A549 (cell line): ENCODE measurements around the gene ARHGAP5. TPM values are rescaled to one million over a fixed set of nuclear protein-coding genes. Genes with fewer than 3 reads are reported as not detected.

Experiments used
- ATAC-seq, 2 experiments: fragments of 200-7000 bp in 1 of 2; fragments of >200 bp in 1 of 2; cut with Nextera tagmentation in 1 of 2; cut with Tn5 transposase in 1 of 2; 3 replicates each; pipeline versions ENCODE4 v1.8.0 to v1.9.1; 2018 to 2020; ENCODE audit warnings: mild to moderate bottlenecking in 1 of 2, moderate library complexity in 1 of 2
- CTCF ChIA-PET: fragments of 300-600 bp; sonication (Branson Sonifier 250); formaldehyde crosslinking; extraction: SDS; loops from one replicate; lab custom pipeline; 2021; ENCODE audit warnings: antibody characterized with exemption, inconsistent platforms; lab: Yijun Ruan, JAX
- POLR2A ChIA-PET: fragments of 350-600 bp; formaldehyde crosslinking; extraction: SDS; loops from one replicate; lab custom pipeline; 2021; ENCODE audit warnings: antibody characterized with exemption, inconsistent platforms; lab: Yijun Ruan, JAX
- DNase-seq, 2 experiments: peaks; one replicate each; pipeline versions ENCODE4 v3.0.0 to v3.0.0-alpha.2; 2011 to 2016; ENCODE audit warnings: low read depth in 1 of 2, low spot score in 1 of 2
- FAIRE-seq: peaks from 2 replicates; lab custom pipeline; 2011; peaks lifted over from hg19 to GRCh38; lab: Jason Lieb, UNC
- H3K27ac ChIP-seq, 2 experiments: fragments of >200 bp; sonication (Bioruptor Twin); formaldehyde crosslinking; 3 replicates each; pipeline ENCODE4 v1.5.1; 2016 to 2017
- H3K4me1 ChIP-seq: fragments of >200 bp; sonication (Bioruptor Twin); formaldehyde crosslinking; 3 replicates; pipeline ENCODE4 v1.6.1; 2016
- H3K4me2 ChIP-seq: fragments of >200 bp; sonication (Bioruptor Twin); formaldehyde crosslinking; 3 replicates; pipeline ENCODE4 v1.6.1; 2016
- H3K4me3 ChIP-seq: fragments of >200 bp; sonication (Bioruptor Twin); formaldehyde crosslinking; 3 replicates; pipeline ENCODE4 v1.5.1; 2016
- H3K9me3 ChIP-seq: fragments of >200 bp; sonication (Bioruptor Twin); formaldehyde crosslinking; 3 replicates; pipeline ENCODE4 v1.6.1; 2016
- CEBPB ChIP-seq, 2 experiments: fragments of >200 bp in 1 of 2; sonication (Bioruptor Twin) in 1 of 2; formaldehyde crosslinking in 1 of 2; IDR thresholded peaks; 2 replicates each; pipeline ENCODE4 v1.6.1; 2012 to 2016
- CHD2 ChIP-seq: fragments of 150-350 bp; IDR thresholded peaks from 2 replicates; pipeline ENCODE4 v1.6.1; 2014; ENCODE audit warnings: low read length; ENCODE audit not compliant: partially characterized antibody
- CTCF ChIP-seq: fragments of >200 bp; sonication (Bioruptor Twin); formaldehyde crosslinking; IDR thresholded peaks from 3 replicates; pipeline ENCODE4 v1.5.1; 2016
- E2F6 ChIP-seq: IDR thresholded peaks from 2 replicates; pipeline ENCODE4 v1.6.1; 2012; ENCODE audit warnings: low read depth, borderline replicate concordance
- EHF ChIP-seq: fragments of 250-450 bp; sonication (Bioruptor Pico); IDR thresholded peaks from 2 replicates; pipeline ENCODE4 v1.5.0; 2020; ENCODE audit warnings: mild to moderate bottlenecking
- ELK1 ChIP-seq: fragments of 150-350 bp; IDR thresholded peaks from 2 replicates; pipeline ENCODE4 v1.6.1; 2014; ENCODE audit warnings: low read depth, mild to moderate bottlenecking, low read length
- EP300 ChIP-seq, 2 experiments: fragments of >200 bp; sonication (Bioruptor Twin); formaldehyde crosslinking; IDR thresholded peaks; 2 replicates in 1 of 2; 3 replicates in 1 of 2; pipeline ENCODE4 v1.6.1; 2016 to 2017
- FOSL2 ChIP-seq, 2 experiments: fragments of 450-650 bp in 1 of 2; fragments of >200 bp in 1 of 2; sonication (Bioruptor Twin) in 1 of 2; formaldehyde crosslinking; IDR thresholded peaks; 2 replicates each; pipeline versions ENCODE4 v1.5.0 to v1.6.1; 2016 to 2020; ENCODE audit warnings: mild to moderate bottlenecking in 1 of 2, moderate library complexity in 1 of 2
- GATA3 ChIP-seq: IDR thresholded peaks from 2 replicates; pipeline ENCODE4 v1.6.1; 2012; ENCODE audit warnings: borderline replicate concordance
- HDAC2 ChIP-seq: fragments of 200-600 bp; sonication (generic); IDR thresholded peaks from 2 replicates; pipeline ENCODE4 v1.6.1; 2016
- HOXB5 ChIP-seq: fragments of 250-450 bp; sonication (Bioruptor Pico); IDR thresholded peaks from 2 replicates; pipeline ENCODE4 v1.5.0; 2020; ENCODE audit warnings: mild to moderate bottlenecking, moderate library complexity
- JUNB ChIP-seq: fragments of >200 bp; sonication (Bioruptor Twin); formaldehyde crosslinking; IDR thresholded peaks from 2 replicates; pipeline ENCODE4 v1.6.1; 2016
- KDM1A ChIP-seq: fragments of 200-600 bp; sonication (generic); IDR thresholded peaks from 2 replicates; pipeline ENCODE4 v1.6.1; 2016; ENCODE audit warnings: low read depth, mild to moderate bottlenecking
- MAX ChIP-seq: IDR thresholded peaks from 2 replicates; pipeline ENCODE4 v1.6.1; 2012
- MAZ ChIP-seq: fragments of 150-350 bp; IDR thresholded peaks from 2 replicates; pipeline ENCODE4 v1.6.1; 2014; ENCODE audit warnings: antibody characterized with exemption, low read depth, low read length, borderline replicate concordance
- MYC ChIP-seq: IDR thresholded peaks from 2 replicates; pipeline ENCODE4 v1.6.1; 2012; ENCODE audit warnings: mild to moderate bottlenecking, inconsistent platforms, low read length, improper control_type of control experiment, borderline replicate concordance
- NFE2L2 ChIP-seq: fragments of 150-350 bp; conservative IDR thresholded peaks from 2 replicates; pipeline ENCODE4 v1.6.1; 2014; ENCODE audit warnings: low read length
- POLR2A ChIP-seq: IDR thresholded peaks from 2 replicates; pipeline ENCODE4 v1.6.1; 2012; ENCODE audit warnings: mild to moderate bottlenecking, low read length
- POLR2AphosphoS2 ChIP-seq: conservative IDR thresholded peaks from 2 replicates; pipeline ENCODE4 v1.6.1; 2012; ENCODE audit warnings: low read length, improper control_type of control experiment, inconsistent platforms
- RARB ChIP-seq: fragments of 250-450 bp; sonication (Bioruptor Pico); IDR thresholded peaks from 2 replicates; pipeline ENCODE4 v1.8.0; 2021; ENCODE audit warnings: mild to moderate bottlenecking, moderate library complexity
- RCOR1 ChIP-seq: fragments of 150-350 bp; IDR thresholded peaks from 2 replicates; pipeline ENCODE4 v1.6.1; 2014; ENCODE audit warnings: antibody characterized with exemption, low read length, low read depth
- TFCP2L1 ChIP-seq: fragments of 250-450 bp; sonication (Bioruptor Pico); IDR thresholded peaks from 2 replicates; pipeline ENCODE4 v1.5.0; 2021; ENCODE audit warnings: mild to moderate bottlenecking
- TP53 ChIP-seq: fragments of 250-450 bp; sonication (Bioruptor Pico); IDR thresholded peaks from 2 replicates; pipeline ENCODE4 v1.5.0; 2021; ENCODE audit warnings: mild to moderate bottlenecking, moderate library complexity
- ZC3H11A ChIP-seq: fragments of 450-650 bp; IDR thresholded peaks from 2 replicates; pipeline ENCODE4 v1.6.1; 2014; ENCODE audit warnings: antibody characterized with exemption, mild to moderate bottlenecking
- ZFP36 ChIP-seq: fragments of 450-650 bp; IDR thresholded peaks from 2 replicates; pipeline ENCODE4 v1.6.1; 2014; ENCODE audit warnings: borderline replicate concordance; ENCODE audit not compliant: partially characterized antibody
- WGBS: methylation state at CpG from one replicate; pipeline ENCODE4 v1.1.6; 2017; ENCODE audit errors: missing lambda C conversion rate; 5-methylcytosine and 5-hydroxymethylcytosine counted together
- polyA plus RNA-seq, 4 experiments: library from polyadenylated mRNA; depleted of rRNA in 3 of 4; stranded (reverse); fragments of >200 nt; fragmentation: RNase III in 1 of 4; extraction: RNeasy Plus Mini Kit Qiagen cat#74134 plus additional on column Dnase treatment in 1 of 4; gene quantifications; 2 replicates in 3 of 4; 3 replicates in 1 of 4; pipeline ENCODE4 v1.2.3, GENCODE V29; 2011 to 2017

Gene ARHGAP5
- polyA plus RNA-seq, 2 of the 4 experiments (the other 2 are of a cell fraction): 33.6 to 66.1 TPM

- DNase-seq: no peak
- Histone ChIP-seq H3K9me3 (no peaks in the 10 kb centered on the region), H3K4me1 (peaks cover 94% of the 10 kb centered on the region), H3K4me2 (peak overlapping the region; percentile 63; the same call in 2 of the 3 replicates), H3K4me3 (no peak overlapping the region), H3K27ac (no peak overlapping the region)
- peak; percentile 13 for FAIRE-seq
- no peak for ATAC-seq
- CTCF ChIA-PET: interaction anchor here (1.0 to 2.3 kb wide), 4 partner anchors 10 to 170 kb away, joined by 3 to 7 read pairs (median 6); no protein-coding TSS in a partner anchor
- POLR2A ChIA-PET: interaction anchor here (1.2 kb wide), 1 partner anchor 8 kb away, joined by 3 read pairs; the partner anchor contains the start of gene ARHGAP5
- TF ChIP-seq HDAC2: no peak
- TF ChIP-seq TP53 (CRISPR knock-in tag): no peak
- no peak for TF ChIP-seq MYC
- TF ChIP-seq POLR2A: no peak
- WGBS: 71% methylated on average over 3 of the region's 3 CpGs
Observed at GRCh38 chr14:32085182-32085844, 8.2 kb downstream of the ARHGAP5 start.

GRCh38 chr14:32085845-32086383 is 8.8 kb downstream of the ARHGAP5 start:
- peak overlapping the region; percentile 8 to 66; a peak in 3 of 6 replicates for H3K27ac ChIP-seq
- peak overlapping the region; percentile 63 for H3K4me2 ChIP-seq
- no peak overlapping the region for H3K4me3 ChIP-seq
- DNase-seq: no peak
- ATAC-seq: no peak
- no peak for TF ChIP-seq CHD2
- TF ChIP-seq EP300 (IDR thresholded peaks at IDR 0.05): no peak
- TF ChIP-seq E2F6: no peak
- no peak for TF ChIP-seq HDAC2
- no peak for TF ChIP-seq CTCF
- TF ChIP-seq RCOR1: no peak
- no peak for TF ChIP-seq MYC
- TF ChIP-seq MAZ: no peak
- no peak for TF ChIP-seq TFCP2L1 (CRISPR knock-in tag)
- no peak for TF ChIP-seq HOXB5 (CRISPR knock-in tag)
- no peak for TF ChIP-seq POLR2AphosphoS2
- TF ChIP-seq ZC3H11A: no peak
- TF ChIP-seq EHF (CRISPR knock-in tag): no peak
- ChIA-PET POLR2A (interaction anchor here (1.0 kb wide), 1 partner anchor 9 kb away, joined by 3 read pairs; the partner anchor contains the start of gene ARHGAP5), CTCF (interaction anchor here (1.6 to 2.3 kb wide), 3 partner anchors 12 to 169 kb away, joined by 6 to 7 read pairs (median 6); no protein-coding TSS in a partner anchor)
- 72% methylated on average over 2 of the region's 2 CpGs for WGBS
- no peak for FAIRE-seq
- no peaks in the 10 kb centered on the region for H3K9me3 ChIP-seq
- H3K4me1 ChIP-seq: peaks cover 88% of the 10 kb centered on the region

- peaks cover 74% of the 10 kb centered on the region for H3K4me1 ChIP-seq
- no peak overlapping the region for H3K27ac ChIP-seq
- ATAC-seq (peak; percentile 62 to 83; a peak in 3 of 6 replicates), DNase-seq (peak; percentile 35 to 78), FAIRE-seq (peak; percentile 84)
- no peaks in the 10 kb centered on the region for H3K9me3 ChIP-seq
- H3K4me2 ChIP-seq: peak overlapping the region; percentile 63
- ChIA-PET POLR2A (interaction anchor here (0.6 to 1.3 kb wide), 3 partner anchors 10 to 288 kb away, joined by 4 to 6 read pairs (median 5); no protein-coding TSS in a partner anchor), CTCF (no interaction called here)
- 5% methylated on average over 3 of the region's 3 CpGs for WGBS
- H3K4me3 ChIP-seq: no peak overlapping the region
- no peak for TF ChIP-seq ZFP36
- no peak for TF ChIP-seq KDM1A
- TF ChIP-seq GATA3: peak; percentile 65; the same call in 1 of the 2 replicates
- no peak for TF ChIP-seq MAZ
- peak; percentile 39; the same call in 1 of the 2 replicates for TF ChIP-seq MAX
- TF ChIP-seq MYC: no peak
- TF ChIP-seq E2F6: no peak
- TF ChIP-seq NFE2L2: no peak
- TF ChIP-seq FOSL2 (IDR thresholded peaks at IDR 0.05): no peak
- TF ChIP-seq FOSL2 (CRISPR knock-in tag; IDR thresholded peaks at IDR 0.05): peak; percentile 89
- TF ChIP-seq JUNB: peak; percentile 56; the same call in 1 of the 2 replicates
- no peak for TF ChIP-seq ELK1
- TF ChIP-seq RARB (CRISPR knock-in tag): no peak
- TF ChIP-seq HDAC2: no peak
- peak; percentile 26 to 78; a peak in 3 of 4 replicates for TF ChIP-seq CEBPB (IDR thresholded peaks at IDR 0.05)
Observed at GRCh38 chr14:32087173-32087861, 10.2 kb downstream of the ARHGAP5 start.
